H9 (cell line): Measurements from ENCODE around the gene DPP6. TPM values are rescaled to one million over a fixed set of nuclear protein-coding genes. Genes with fewer than 3 reads are reported as not detected.

Experiments used
- DNase-seq: peaks from one replicate; pipeline ENCODE4 v3.0.0-alpha.2; 2017
- H2AFZ ChIP-seq: one replicate; pipeline ENCODE4 v1.6.1; 2013; ENCODE audit warnings: mild to moderate bottlenecking, low read length, control low read depth, moderate library complexity
- H2AK5ac ChIP-seq: 2 replicates; pipeline ENCODE4 v1.6.1; 2013; ENCODE audit warnings: low read length, control low read depth, mixed read lengths; ENCODE audit not compliant: insufficient read length
- H2BK120ac ChIP-seq: one replicate; pipeline ENCODE4 v1.6.1; 2013; ENCODE audit warnings: low read depth, mild to moderate bottlenecking, low read length, control low read depth, inconsistent platforms; ENCODE audit not compliant: poor library complexity, severe bottlenecking
- H2BK12ac ChIP-seq: 2 replicates; pipeline ENCODE4 v1.6.1; 2013; ENCODE audit warnings: low read length, control low read depth, mixed read lengths, low read depth; ENCODE audit not compliant: insufficient read length
- H2BK15ac ChIP-seq: 2 replicates; pipeline ENCODE4 v1.6.1; 2013; ENCODE audit warnings: low read depth, low read length, control low read depth
- H2BK20ac ChIP-seq: one replicate; pipeline ENCODE4 v1.6.1; 2013; ENCODE audit warnings: low read depth, mild to moderate bottlenecking, low read length, control low read depth, inconsistent platforms; ENCODE audit not compliant: poor library complexity, severe bottlenecking
- H2BK5ac ChIP-seq: 2 replicates; pipeline ENCODE4 v1.6.1; 2013; ENCODE audit warnings: low read length, control low read depth, mixed read lengths; ENCODE audit not compliant: insufficient read length
- H3K14ac ChIP-seq: 2 replicates; pipeline ENCODE4 v1.6.1; 2013; ENCODE audit warnings: low read length, control low read depth; ENCODE audit not compliant: insufficient read depth
- H3K18ac ChIP-seq: 2 replicates; pipeline ENCODE4 v1.6.1; 2013; ENCODE audit warnings: low read depth, mild to moderate bottlenecking, mixed read lengths, low read length, control low read depth; ENCODE audit not compliant: insufficient read length
- H3K23ac ChIP-seq: 2 replicates; pipeline ENCODE4 v1.6.1; 2013; ENCODE audit warnings: low read length, control low read depth, mixed read lengths, low read depth; ENCODE audit not compliant: insufficient read length
- H3K23me2 ChIP-seq: 2 replicates; pipeline ENCODE4 v1.6.1; 2013; ENCODE audit warnings: low read depth, mild to moderate bottlenecking, mixed read lengths, low read length, control low read depth; ENCODE audit not compliant: insufficient read length, poor library complexity, severe bottlenecking
- H3K27ac ChIP-seq: 2 replicates; pipeline ENCODE4 v1.5.1; 2013; ENCODE audit warnings: low read length, control low read depth, mixed read lengths, low read depth; ENCODE audit not compliant: insufficient read length
- H3K27me3 ChIP-seq: 2 replicates; pipeline ENCODE4 v1.6.1; 2013; ENCODE audit warnings: low read length, control low read depth, inconsistent platforms; ENCODE audit not compliant: insufficient read depth
- H3K4ac ChIP-seq: 2 replicates; pipeline ENCODE4 v1.6.1; 2013; ENCODE audit warnings: low read depth, mild to moderate bottlenecking, control low read depth, inconsistent platforms, low read length, moderate library complexity
- H3K4me1 ChIP-seq: 2 replicates; pipeline ENCODE4 v1.6.1; 2013; ENCODE audit warnings: low read length, control low read depth, inconsistent platforms; ENCODE audit not compliant: insufficient read depth
- H3K4me2 ChIP-seq: 2 replicates; pipeline ENCODE4 v1.6.1; 2013; ENCODE audit warnings: low read length, control low read depth, mixed read lengths; ENCODE audit not compliant: insufficient read length, insufficient read depth
- H3K56ac ChIP-seq: 2 replicates; pipeline ENCODE4 v1.6.1; 2013; ENCODE audit warnings: low read depth, mild to moderate bottlenecking, mixed read lengths, low read length, control low read depth; ENCODE audit not compliant: insufficient read length
- H3K79me1 ChIP-seq: 2 replicates; pipeline ENCODE4 v1.6.1; 2013; ENCODE audit warnings: low read depth, mild to moderate bottlenecking, moderate library complexity, low read length, control low read depth, inconsistent platforms; ENCODE audit not compliant: insufficient read depth, poor library complexity, severe bottlenecking
- H3K79me2 ChIP-seq: 2 replicates; pipeline ENCODE4 v1.6.1; 2013; ENCODE audit warnings: low read length, control low read depth, inconsistent platforms; ENCODE audit not compliant: insufficient read depth
- H3K9ac ChIP-seq: 2 replicates; pipeline ENCODE4 v1.6.1; 2013; ENCODE audit warnings: low read length, control low read depth, mixed read lengths; ENCODE audit not compliant: insufficient read length; ENCODE audit errors: extremely low read depth
- H3K9me3 ChIP-seq: one replicate; pipeline ENCODE4 v1.6.1; 2013; ENCODE audit warnings: low read depth, low read length, inconsistent platforms; ENCODE audit not compliant: control insufficient read depth
- H3T11ph ChIP-seq: one replicate; pipeline ENCODE4 v1.6.1; 2013; ENCODE audit warnings: mild to moderate bottlenecking, low read length, control low read depth, inconsistent platforms
- H4K20me1 ChIP-seq: one replicate; pipeline ENCODE4 v1.6.1; 2013; ENCODE audit not compliant: control insufficient read depth, insufficient read length, insufficient read depth
- H4K5ac ChIP-seq: 2 replicates; pipeline ENCODE4 v1.6.1; 2013; ENCODE audit warnings: low read depth, mild to moderate bottlenecking, mixed read lengths, low read length, control low read depth; ENCODE audit not compliant: insufficient read length
- H4K8ac ChIP-seq: replicated peaks from 2 replicates; pipeline ENCODE4 v1.6.1; 2013; ENCODE audit warnings: low read length, control low read depth, mixed read lengths, low read depth; ENCODE audit not compliant: insufficient read length
- H4K91ac ChIP-seq: 2 replicates; pipeline ENCODE4 v1.6.1; 2013; ENCODE audit warnings: low read depth, mild to moderate bottlenecking, moderate library complexity, mixed read lengths, low read length, control low read depth; ENCODE audit not compliant: insufficient read length
- H3K27ac Mint-ChIP-seq, 3 experiments: 2 replicates in 2 of 3; 3 replicates in 1 of 3; pipeline ENCODE4 v1.8.0; 2020 to 2021; ENCODE audit warnings: mixed read lengths in 3 of 3, mild to moderate bottlenecking in 1 of 3, moderate library complexity in 1 of 3
- H3K27me3 Mint-ChIP-seq: 2 replicates; pipeline ENCODE4 v1.8.0; 2021; ENCODE audit warnings: low read depth, mild to moderate bottlenecking, moderate library complexity, mixed read lengths
- H3K36me3 Mint-ChIP-seq, 3 experiments: 2 replicates in 2 of 3; 3 replicates in 1 of 3; pipeline ENCODE4 v1.8.0; 2020 to 2021; ENCODE audit warnings: low read depth in 3 of 3, mixed read lengths in 3 of 3; ENCODE audit not compliant: insufficient read depth in 1 of 3
- H3K4me1 Mint-ChIP-seq, 2 experiments: 2 replicates each; pipeline ENCODE4 v1.8.0; 2020; ENCODE audit warnings: mixed read lengths in 2 of 2
- H3K4me3 Mint-ChIP-seq, 2 experiments: 2 replicates in 1 of 2; 3 replicates in 1 of 2; pipeline ENCODE4 v1.8.0; 2020 to 2021; ENCODE audit warnings: mild to moderate bottlenecking in 2 of 2, mixed read lengths in 2 of 2, moderate library complexity in 1 of 2
- H3K9me3 Mint-ChIP-seq, 2 experiments: 2 replicates in 1 of 2; 3 replicates in 1 of 2; pipeline ENCODE4 v1.8.0; 2020; ENCODE audit warnings: mild to moderate bottlenecking in 2 of 2, mixed read lengths in 2 of 2, moderate library complexity in 1 of 2
- CTCF ChIP-seq: fragments of 200-600 bp; sonication (generic); conservative IDR thresholded peaks from 3 replicates; pipeline ENCODE4 v1.8.0; 2021; ENCODE audit warnings: antibody characterized with exemption, mild to moderate bottlenecking
- WGBS: extraction: QIAGEN DNeasy Blood & Tissue Kit; methylation state at CpG from one replicate; pipeline ENCODE4 v1.1.7; 2013; ENCODE audit warnings: missing lambda C conversion rate, low lambda C conversion rate, mixed read lengths; ENCODE audit not compliant: insufficient read length; ENCODE audit errors: extremely low coverage; 5-methylcytosine and 5-hydroxymethylcytosine counted together
- total RNA-seq: library from RNA; stranded (reverse); gene quantifications from 2 replicates; pipeline ENCODE4 v1.2.1, GENCODE V29; 2021

DPP6 gene
- total RNA-seq, 1 experiment from 2014 or later = 4.5 TPM

GRCh38 chr7:154631162-154631561, 579.0 kb downstream of the DPP6 start:
- H3K4me3 Mint-ChIP-seq = no peak overlapping the region
- no peak overlapping the region for H3K27ac ChIP-seq
- H3K9me3 Mint-ChIP-seq = peaks cover 3 to 15% of the 10 kb centered on the region in 2 experiments
- no peaks in the 10 kb centered on the region for H3K4me1 ChIP-seq
- H2AK5ac ChIP-seq = no peak overlapping the region
- H3K27me3 Mint-ChIP-seq = peaks cover 2% of the 10 kb centered on the region; the same call in 1 of the 2 replicates
- no peak overlapping the region for H2BK12ac ChIP-seq
- H3K9ac ChIP-seq = no peak overlapping the region
- no peaks in the 10 kb centered on the region for H3K27me3 ChIP-seq
- H3K36me3 Mint-ChIP-seq = peaks cover 2 to 4% (median 2%) of the 10 kb centered on the region in 3 experiments; a peak in 4 of 7 replicates
- no peak overlapping the region for H2AFZ ChIP-seq
- no peak overlapping the region for H2BK5ac ChIP-seq
- H3K4me1 Mint-ChIP-seq = peaks cover 0 to 7% of the 10 kb centered on the region in 2 experiments; a peak in 2 of 4 replicates
- no peak overlapping the region for H3T11ph ChIP-seq
- H2BK15ac ChIP-seq = no peak overlapping the region
- H4K8ac ChIP-seq = no peak overlapping the region
- no peaks in the 10 kb centered on the region for H3K79me1 ChIP-seq
- WGBS = no CpG with 5 or more reads among the region's 4 CpGs
- no peaks in the 10 kb centered on the region for H3K9me3 ChIP-seq
- no peaks in the 10 kb centered on the region for H3K23me2 ChIP-seq
- no peak overlapping the region for H2BK120ac ChIP-seq
- H3K56ac ChIP-seq = no peak overlapping the region
- H3K18ac ChIP-seq = no peak overlapping the region
- no peak overlapping the region for H3K4me2 ChIP-seq
- no peaks in the 10 kb centered on the region for H4K20me1 ChIP-seq
- no peak overlapping the region for H3K4ac ChIP-seq
- H3K14ac ChIP-seq = no peak overlapping the region
- H3K79me2 ChIP-seq = no peaks in the 10 kb centered on the region
- TF ChIP-seq CTCF = no peak
- H3K27ac Mint-ChIP-seq = no peak overlapping the region; a peak in 1 of 7 replicates
- H4K91ac ChIP-seq = no peak overlapping the region
- H2BK20ac ChIP-seq = no peak overlapping the region
- no peak overlapping the region for H3K23ac ChIP-seq
- H4K5ac ChIP-seq = no peak overlapping the region
- no peak for DNase-seq
